Activated CD4-positive, alpha-beta T cell treated with anti-CD3 and anti-CD28 coated beads, Interleukin-10, Interleukin-2, amounts not matched to agents 100 ng/mL and 50 ng/mL, durations not matched to agents 16 hours and 8 hours (primary cell): ENCODE data around the gene UBE2E1.
A peak's percentile ranks its signal among the peaks of the same experiment; 100 is the strongest.
"Not testable (repeated sequence)": the region's sequence is repeated elsewhere in the genome, so short reads cannot be mapped to it uniquely, and the experiment has no call there.

Experiments used
- DNase-seq: peaks from one replicate; pipeline ENCODE4 v3.0.0-alpha.2; 2020

Gene UBE2E1

GRCh38 chr3:23884481-23884880 is 78.7 kb downstream of the UBE2E1 start:
- DNase-seq, result no peak

- no peak for DNase-seq
These were observed 79.5 kb downstream of the UBE2E1 start for GRCh38 chr3:23885210-23885609.

- DNase-seq, result no peak
These were observed 80.6 kb downstream of the UBE2E1 start for GRCh38 chr3:23886311-23886710.

GRCh38 chr3:23888617-23889228 is 83.0 kb downstream of the UBE2E1 start:
- DNase-seq, result peak; percentile 25

GRCh38 chr3:23889386-23889785 is 83.6 kb downstream of the UBE2E1 start:
- no peak for DNase-seq

- DNase-seq, result no peak
These were observed 84.2 kb downstream of the UBE2E1 start for GRCh38 chr3:23889950-23890349.

- no peak for DNase-seq
These were observed 88.7 kb downstream of the UBE2E1 start for GRCh38 chr3:23894254-23895061.

GRCh38 chr3:23895181-23895580 is 89.4 kb downstream of the UBE2E1 start:
- no peak for DNase-seq

GRCh38 chr3:23900744-23901143 is 95.0 kb downstream of the UBE2E1 start:
- no peak for DNase-seq

- DNase-seq, result no peak
These were observed 98.8 kb downstream of the UBE2E1 start for GRCh38 chr3:23904545-23904944.

GRCh38 chr3:23909341-23909740 is 103.6 kb downstream of the UBE2E1 start:
- DNase-seq, result no peak

- no peak for DNase-seq
These were observed 105.6 kb downstream of the UBE2E1 start for GRCh38 chr3:23911397-23911796.

- not testable (repeated sequence) for DNase-seq
These were observed 106.6 kb downstream of the UBE2E1 start for GRCh38 chr3:23912335-23912734.

GRCh38 chr3:23913182-23913581 is 107.4 kb downstream of the UBE2E1 start:
- DNase-seq, result no peak

- no peak for DNase-seq
These were observed 108.4 kb downstream of the UBE2E1 start for GRCh38 chr3:23913873-23914743.

- DNase-seq, result no peak
These were observed 109.9 kb downstream of the UBE2E1 start for GRCh38 chr3:23915537-23916108.

- no peak for DNase-seq
These were observed 110.6 kb downstream of the UBE2E1 start for GRCh38 chr3:23916152-23916885.

GRCh38 chr3:23916886-23917678 is 111.3 kb downstream of the UBE2E1 start, which contains the start of the genes NKIRAS1 and RPL15:
NKIRAS1 (minus strand) TSS chr3:23916990; CDS start chr3:23910904, 6,086 bp downstream.
RPL15 (plus strand) TSS chr3:23917132; CDS start chr3:23917860, 728 bp downstream.
- peak; percentile 99 for DNase-seq

- DNase-seq, result not testable (repeated sequence)
These were observed 112.0 kb downstream of the UBE2E1 start for GRCh38 chr3:23917679-23918303.

- not testable (repeated sequence) for DNase-seq
These were observed 112.6 kb downstream of the UBE2E1 start for GRCh38 chr3:23918331-23918730.

GRCh38 chr3:23919628-23920027 is 113.9 kb downstream of the UBE2E1 start:
- no peak for DNase-seq
